ENCODE data around the gene UPK3BL2. TPM values are rescaled to one million over a fixed set of nuclear protein-coding genes. Genes with fewer than 3 reads are reported as not detected.
"Not testable (repeated sequence)": the region's sequence is repeated elsewhere in the genome, so short reads cannot be mapped to it uniquely, and the experiment has no call there.

Gene UPK3BL2, protein sequence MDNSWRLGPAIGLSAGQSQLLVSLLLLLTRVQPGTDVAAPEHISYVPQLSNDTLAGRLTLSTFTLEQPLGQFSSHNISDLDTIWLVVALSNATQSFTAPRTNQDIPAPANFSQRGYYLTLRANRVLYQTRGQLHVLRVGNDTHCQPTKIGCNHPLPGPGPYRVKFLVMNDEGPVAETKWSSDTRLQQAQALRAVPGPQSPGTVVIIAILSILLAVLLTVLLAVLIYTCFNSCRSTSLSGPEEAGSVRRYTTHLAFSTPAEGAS
- 24.3 and 36.8 TPM in 2 replicates for total RNA-seq (2021)
- percentile 63 among the genes with signal in this experiment for Bru-seq, nascent RNA
- BruChase-seq, experiment 1, labeled RNA remaining after a 2-hour chase, result percentile 79 among the genes with signal in this experiment
- BruChase-seq, experiment 2, labeled RNA remaining after a 6-hour chase, result percentile 91 among the genes with signal in this experiment
- long read RNA-seq, partial matches to known transcripts, result 0 of 4 reads
- long read RNA-seq, other reads (novel, unspliced or antisense), result 0 of 4 reads

DNA sequence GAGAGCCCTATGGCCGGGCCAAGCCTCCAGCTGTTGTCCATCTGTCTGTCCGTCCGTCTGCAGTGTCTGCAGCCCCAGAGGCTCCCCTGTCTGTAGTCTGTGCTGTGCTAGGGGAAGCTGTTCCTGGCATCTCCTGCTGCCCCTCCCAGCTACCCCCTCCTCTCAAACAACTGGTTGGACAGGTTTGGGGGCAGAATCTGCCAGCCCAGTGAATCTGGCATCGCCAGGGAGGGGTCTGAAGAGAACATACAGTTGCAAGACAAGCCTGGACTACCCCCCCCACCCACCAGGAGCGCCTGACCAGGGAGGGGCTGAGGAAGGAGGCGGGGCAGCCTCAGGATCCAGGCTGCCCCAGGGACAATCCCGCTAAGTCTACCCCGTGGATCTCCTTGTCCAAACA is at the start of gene UPK3BL2:
TSS of gene UPK3BL2 (minus strand) at position 101 of the 400 bp plus-strand sequence. CDS start at position 41, 60 bp downstream.
- POLR2A ChIA-PET (ENCODE audit: unreplicated experiment); DNase-seq; H3K27me3 ChIP-seq (ENCODE audit: insufficient read depth, low read depth); H4K20me1 ChIP-seq (ENCODE audit: insufficient read depth); H3K4me1 ChIP-seq (replicated peaks; ENCODE audit: insufficient read depth); H3K4me2 ChIP-seq; H3K9me2 ChIP-seq (ENCODE audit: insufficient read depth); H3F3A ChIP-seq (ENCODE audit: insufficient read depth, low read depth); H3K36me3 ChIP-seq (ENCODE audit: low read depth); H3K4me3 ChIP-seq; H3K9me3 ChIP-seq (ENCODE audit: insufficient read depth, low read depth); H2AFZ ChIP-seq; H3K27ac ChIP-seq; CTCF ChIA-PET; H3K79me2 ChIP-seq (ENCODE audit: low read depth); intact Hi-C loops (cut with micrococcal nuclease; ENCODE audit: unreplicated experiment); BruUV-seq (replicated peaks): not testable (repeated sequence)

DNA sequence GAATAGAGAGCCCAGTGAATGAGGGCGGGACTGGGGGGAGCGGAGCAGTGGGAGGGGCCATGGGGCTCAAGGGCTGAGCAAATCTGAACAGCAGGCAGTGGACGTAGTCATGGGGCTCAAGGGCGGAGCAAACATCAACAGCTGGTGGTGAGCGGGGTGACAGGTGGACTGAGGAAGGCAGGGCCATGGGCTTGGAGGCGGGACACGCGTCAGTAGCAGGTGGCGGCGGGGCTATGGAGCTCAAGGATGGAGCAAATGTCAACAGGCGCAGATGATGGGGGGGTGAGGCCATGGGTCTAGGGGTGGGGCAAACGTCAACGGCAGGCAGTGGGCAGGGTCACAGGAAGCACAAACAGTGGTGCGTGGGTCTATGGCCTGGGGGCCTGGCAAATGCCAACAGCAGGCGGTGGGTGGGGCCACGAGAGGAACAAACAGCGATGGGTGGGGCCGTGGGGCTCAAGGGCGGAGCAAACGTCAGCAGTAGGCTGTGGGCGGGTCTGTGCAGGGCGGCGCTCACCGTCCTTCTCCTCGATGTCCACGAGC is 49.1 kb upstream of the UPK3BL2 start:
- H3K4me3 ChIP-seq; H3K79me2 ChIP-seq (ENCODE audit: low read depth); POLR2A ChIA-PET (ENCODE audit: unreplicated experiment); H4K20me1 ChIP-seq (ENCODE audit: insufficient read depth); CTCF ChIA-PET; H3K27ac ChIP-seq; H3F3A ChIP-seq (ENCODE audit: insufficient read depth, low read depth); H3K9me3 ChIP-seq (ENCODE audit: insufficient read depth, low read depth); H3K36me3 ChIP-seq (ENCODE audit: low read depth); H2AFZ ChIP-seq; BruUV-seq (replicated peaks); H3K4me1 ChIP-seq (replicated peaks; ENCODE audit: insufficient read depth); H3K9me2 ChIP-seq (ENCODE audit: insufficient read depth); intact Hi-C loops (cut with micrococcal nuclease; ENCODE audit: unreplicated experiment); H3K27me3 ChIP-seq (ENCODE audit: insufficient read depth, low read depth): not testable (repeated sequence)
- DNase-seq, result peak in 1 of 2 experiments; percentile 93
- 0 out of 2 replicates have a peak overlapping the region, but pooled peaks have one; percentile 46 for H3K4me2 ChIP-seq

DNA sequence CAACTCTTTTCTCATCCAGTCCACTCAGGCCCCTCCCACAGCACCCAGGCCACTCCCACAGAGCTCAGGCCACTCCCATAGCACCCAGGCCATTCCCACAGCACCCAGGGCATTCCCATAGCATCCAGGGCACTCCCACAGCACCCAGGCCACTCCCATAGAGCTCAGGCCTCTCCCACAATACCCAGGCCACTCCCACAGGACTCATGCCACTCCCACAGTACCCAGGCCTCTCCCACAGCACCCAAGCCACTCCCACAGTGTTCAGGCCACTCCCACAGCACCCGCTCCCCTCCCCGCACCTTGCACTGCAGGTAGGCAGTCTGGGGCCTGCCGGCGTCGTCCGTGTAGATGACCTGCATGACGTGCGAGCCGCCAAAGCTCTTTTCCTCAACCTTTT is 46.4 kb upstream of the UPK3BL2 start:
- H3K27ac ChIP-seq; H3K36me3 ChIP-seq (ENCODE audit: low read depth); H2AFZ ChIP-seq; H3K4me3 ChIP-seq; H3F3A ChIP-seq (ENCODE audit: insufficient read depth, low read depth); H3K9me3 ChIP-seq (ENCODE audit: insufficient read depth, low read depth); H3K27me3 ChIP-seq (ENCODE audit: insufficient read depth, low read depth); BruUV-seq (replicated peaks); intact Hi-C loops (cut with micrococcal nuclease; ENCODE audit: unreplicated experiment); POLR2A ChIA-PET (ENCODE audit: unreplicated experiment); H3K4me1 ChIP-seq (replicated peaks; ENCODE audit: insufficient read depth); H3K4me2 ChIP-seq; H3K9me2 ChIP-seq (ENCODE audit: insufficient read depth); DNase-seq; H3K79me2 ChIP-seq (ENCODE audit: low read depth); H4K20me1 ChIP-seq (ENCODE audit: insufficient read depth); CTCF ChIA-PET: not testable (repeated sequence)

DNA sequence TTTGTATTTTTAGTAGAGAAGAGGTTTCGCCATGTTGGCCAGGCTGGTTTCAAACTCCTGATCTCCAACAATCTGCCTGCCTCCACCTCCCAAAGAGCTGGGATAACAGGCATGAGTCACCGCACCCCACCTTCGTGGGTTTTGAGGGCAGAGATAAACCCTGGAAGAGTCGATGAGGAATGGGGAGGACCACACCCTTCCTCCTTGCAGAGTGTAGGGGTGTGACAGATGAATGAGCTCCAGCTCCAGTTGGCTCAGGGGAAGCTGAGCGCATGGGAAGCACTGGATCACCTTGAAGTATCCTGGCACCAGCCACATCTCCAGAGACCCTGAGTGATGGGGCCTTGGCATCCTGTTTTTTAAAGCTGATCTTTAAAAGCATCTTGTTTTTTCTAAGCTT is 40.0 kb upstream of the UPK3BL2 start:
- H3K9me2 ChIP-seq (ENCODE audit: insufficient read depth); CTCF ChIA-PET; H3K27ac ChIP-seq; H3F3A ChIP-seq (ENCODE audit: insufficient read depth, low read depth); H3K79me2 ChIP-seq (ENCODE audit: low read depth); H3K9me3 ChIP-seq (ENCODE audit: insufficient read depth, low read depth); H3K27me3 ChIP-seq (ENCODE audit: insufficient read depth, low read depth); intact Hi-C loops (cut with micrococcal nuclease; ENCODE audit: unreplicated experiment); H3K4me2 ChIP-seq; BruUV-seq (replicated peaks); DNase-seq; H3K4me3 ChIP-seq; H3K36me3 ChIP-seq (ENCODE audit: low read depth); POLR2A ChIA-PET (ENCODE audit: unreplicated experiment); H4K20me1 ChIP-seq (ENCODE audit: insufficient read depth); H2AFZ ChIP-seq; H3K4me1 ChIP-seq (replicated peaks; ENCODE audit: insufficient read depth): not testable (repeated sequence)

DNA sequence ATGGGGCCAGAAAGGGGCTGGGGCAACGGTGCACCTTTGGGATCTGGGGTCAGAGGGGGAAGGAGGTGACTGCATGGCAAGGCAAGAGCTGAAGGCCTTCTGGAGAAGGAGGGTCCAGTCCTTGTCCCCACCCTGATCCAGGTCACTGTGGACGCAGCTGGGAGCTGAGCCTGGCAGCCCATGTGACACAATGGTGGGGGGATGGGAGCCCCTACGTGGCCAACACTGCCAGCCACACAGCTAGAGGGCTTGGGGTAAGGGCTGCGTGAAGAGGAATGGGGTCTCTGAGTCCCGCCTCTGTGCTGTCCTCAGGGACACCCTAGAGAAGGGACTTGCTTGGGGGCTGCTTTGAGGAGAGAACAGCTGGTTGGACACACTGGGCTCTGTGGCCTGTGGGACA is 38.2 kb upstream of the UPK3BL2 start:
- H3K36me3 ChIP-seq (ENCODE audit: low read depth); H3F3A ChIP-seq (ENCODE audit: insufficient read depth, low read depth); H3K4me1 ChIP-seq (replicated peaks; ENCODE audit: insufficient read depth); CTCF ChIA-PET; POLR2A ChIA-PET (ENCODE audit: unreplicated experiment); H3K4me2 ChIP-seq; H2AFZ ChIP-seq; DNase-seq; H3K9me3 ChIP-seq (ENCODE audit: insufficient read depth, low read depth); H3K79me2 ChIP-seq (ENCODE audit: low read depth); BruUV-seq (replicated peaks); H3K27me3 ChIP-seq (ENCODE audit: insufficient read depth, low read depth); intact Hi-C loops (cut with micrococcal nuclease; ENCODE audit: unreplicated experiment); H3K27ac ChIP-seq; H3K9me2 ChIP-seq (ENCODE audit: insufficient read depth); H4K20me1 ChIP-seq (ENCODE audit: insufficient read depth); H3K4me3 ChIP-seq: not testable (repeated sequence)

DNA sequence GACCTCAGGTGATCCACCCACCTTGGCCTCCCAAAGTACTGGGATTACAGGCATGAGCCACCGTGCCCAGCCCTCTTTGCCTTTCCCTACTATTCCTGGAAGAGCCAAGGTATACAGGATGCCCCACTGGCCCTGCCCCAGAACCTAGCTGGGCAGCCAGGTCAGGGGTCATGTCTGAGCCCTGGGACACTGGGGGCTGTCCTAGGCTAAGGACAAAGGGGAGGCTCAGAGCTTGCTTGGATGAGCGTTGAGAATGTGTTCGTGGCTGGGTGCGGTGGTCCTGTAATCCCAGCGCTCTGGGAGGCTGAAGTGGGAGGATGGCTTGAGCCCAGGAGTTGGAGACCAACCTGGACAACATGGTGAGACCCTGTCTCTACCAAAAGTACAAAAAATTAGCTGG is 35.0 kb upstream of the UPK3BL2 start:
- CTCF ChIA-PET, result not testable (repeated sequence)

DNA sequence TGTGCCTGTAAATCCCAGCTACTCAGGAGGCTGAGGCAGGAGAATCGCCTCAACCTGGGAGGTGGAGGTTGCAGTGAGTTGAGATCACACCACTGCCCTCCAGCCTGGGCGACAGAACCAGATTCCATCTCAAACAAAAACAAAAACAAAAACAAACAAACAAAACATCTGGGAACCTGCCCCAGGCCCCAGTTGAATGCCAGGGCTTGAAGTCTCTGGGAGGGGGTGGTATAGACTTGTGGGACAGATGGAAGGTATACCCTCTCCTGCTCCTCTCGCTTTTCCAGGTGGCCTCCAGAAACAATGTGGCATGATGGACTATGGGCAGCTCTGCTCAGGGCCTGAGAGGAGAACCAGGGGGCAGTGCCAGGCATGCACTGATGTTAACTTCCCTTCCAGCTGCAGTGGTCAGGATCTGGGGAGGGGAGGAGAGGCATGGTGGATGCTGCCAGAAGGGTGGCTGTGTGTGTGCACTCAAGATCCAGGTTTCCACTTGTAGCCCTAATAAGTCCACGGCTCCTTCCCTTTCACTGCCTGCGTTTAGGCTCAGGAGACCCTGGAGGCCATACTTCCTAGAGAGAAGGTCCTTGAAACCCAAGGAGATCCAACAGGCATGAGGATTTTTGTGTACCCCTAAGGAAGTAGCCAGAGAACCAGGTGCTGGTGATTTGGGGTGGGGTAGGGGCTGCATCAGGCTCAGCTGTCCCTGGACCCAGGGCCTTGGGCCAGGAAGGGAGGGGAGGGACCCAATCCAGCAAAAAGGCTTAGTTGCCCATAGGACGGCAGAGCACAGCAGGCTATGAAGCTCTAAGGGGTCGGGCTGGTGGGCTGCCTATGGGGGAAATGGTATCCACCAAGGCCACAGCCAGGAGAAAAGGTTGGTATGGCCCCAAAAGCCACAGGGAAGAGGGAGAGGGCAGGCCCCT is 34.1 kb upstream of the UPK3BL2 start:
- POLR2A ChIA-PET (ENCODE audit: unreplicated experiment); H2AFZ ChIP-seq; intact Hi-C loops (cut with micrococcal nuclease; ENCODE audit: unreplicated experiment); CTCF ChIA-PET; H3K9me2 ChIP-seq (ENCODE audit: insufficient read depth); H3K36me3 ChIP-seq (ENCODE audit: low read depth); H3K4me2 ChIP-seq; BruUV-seq (replicated peaks); H3F3A ChIP-seq (ENCODE audit: insufficient read depth, low read depth); H3K9me3 ChIP-seq (ENCODE audit: insufficient read depth, low read depth); H3K79me2 ChIP-seq (ENCODE audit: low read depth); H3K27me3 ChIP-seq (ENCODE audit: insufficient read depth, low read depth); H3K4me1 ChIP-seq (replicated peaks; ENCODE audit: insufficient read depth); H4K20me1 ChIP-seq (ENCODE audit: insufficient read depth); H3K4me3 ChIP-seq; H3K27ac ChIP-seq: not testable (repeated sequence)
- peak in 1 of 2 experiments; percentile 3 for DNase-seq

More for the DNA sequence above, 35.0 kb upstream of the UPK3BL2 start:
- H3K27me3 ChIP-seq (ENCODE audit: insufficient read depth, low read depth); intact Hi-C loops (cut with micrococcal nuclease; ENCODE audit: unreplicated experiment); H3K79me2 ChIP-seq (ENCODE audit: low read depth); H3K9me2 ChIP-seq (ENCODE audit: insufficient read depth); DNase-seq; H3K4me3 ChIP-seq; BruUV-seq (replicated peaks); H2AFZ ChIP-seq; H3K4me2 ChIP-seq; H3F3A ChIP-seq (ENCODE audit: insufficient read depth, low read depth); H4K20me1 ChIP-seq (ENCODE audit: insufficient read depth); H3K27ac ChIP-seq; POLR2A ChIA-PET (ENCODE audit: unreplicated experiment); H3K9me3 ChIP-seq (ENCODE audit: insufficient read depth, low read depth); H3K4me1 ChIP-seq (replicated peaks; ENCODE audit: insufficient read depth); H3K36me3 ChIP-seq (ENCODE audit: low read depth): not testable (repeated sequence)
